Activated CD4-positive, alpha-beta T cell treated with anti-CD3 and anti-CD28 coated beads, Interleukin-2, amount 50 U/mL, for 1 hour (primary cell): ENCODE measurements around the gene CCDC121.

Source experiments
- DNase-seq: peaks from one replicate; pipeline ENCODE4 v3.0.0-alpha.2; 2020

CCDC121 gene, protein sequence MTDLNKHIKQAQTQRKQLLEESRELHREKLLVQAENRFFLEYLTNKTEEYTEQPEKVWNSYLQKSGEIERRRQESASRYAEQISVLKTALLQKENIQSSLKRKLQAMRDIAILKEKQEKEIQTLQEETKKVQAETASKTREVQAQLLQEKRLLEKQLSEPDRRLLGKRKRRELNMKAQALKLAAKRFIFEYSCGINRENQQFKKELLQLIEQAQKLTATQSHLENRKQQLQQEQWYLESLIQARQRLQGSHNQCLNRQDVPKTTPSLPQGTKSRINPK

DNA sequence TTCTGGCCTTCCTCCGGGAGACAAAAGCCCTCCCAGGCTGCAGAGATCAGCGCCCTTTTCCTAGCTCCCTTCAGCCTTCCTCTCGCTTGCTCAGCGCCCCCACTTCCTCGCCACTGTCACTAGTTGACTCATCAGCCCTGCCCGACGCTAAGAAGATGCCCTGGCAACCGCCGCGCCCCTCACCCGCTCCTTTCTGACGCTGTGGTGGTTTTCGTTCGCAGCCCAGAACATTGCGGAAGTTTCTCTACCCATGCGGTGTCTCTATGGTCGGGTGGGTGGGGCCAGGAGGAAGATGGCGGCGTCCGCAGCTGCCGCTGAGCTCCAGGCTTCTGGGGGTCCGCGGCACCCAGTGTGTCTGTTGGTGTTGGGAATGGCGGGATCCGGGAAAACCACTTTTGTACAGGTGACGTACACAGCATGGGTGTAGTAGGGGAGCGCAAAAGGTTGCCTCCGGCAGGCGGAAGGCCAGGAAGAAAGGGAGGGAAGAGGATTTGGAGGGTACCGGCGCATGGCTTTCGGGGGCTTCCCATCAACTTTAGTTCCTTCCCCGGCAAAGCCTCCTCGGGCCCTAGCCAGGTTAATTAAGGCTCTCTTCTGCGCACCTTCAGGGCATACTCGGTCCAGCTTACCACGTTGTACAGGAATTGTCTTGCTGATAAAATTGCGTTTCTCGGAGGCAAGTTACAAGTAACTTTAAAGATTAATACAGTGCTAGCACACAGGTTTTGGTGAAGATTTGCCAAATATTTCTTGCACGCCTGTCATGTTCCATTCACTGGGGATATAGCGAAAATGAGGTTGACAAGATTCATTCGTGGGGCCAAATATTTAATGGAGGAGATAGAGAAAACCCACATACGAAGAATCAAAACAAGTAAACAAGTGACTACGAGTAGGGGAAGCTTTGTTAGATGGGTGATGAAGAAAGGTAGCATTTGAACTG, at the start of gene CCDC121, which contains the start of gene GPN1:
Gene CCDC121 (minus strand): TSS at position 246 of the 943 bp plus-strand sequence. CDS start 1,213 bp downstream, outside the sequence.
Gene GPN1 (plus strand): TSS at position 284 of the 943 bp plus-strand sequence. CDS start 9 bp downstream, at position 293.
- peak; percentile 94 for DNase-seq

DNA sequence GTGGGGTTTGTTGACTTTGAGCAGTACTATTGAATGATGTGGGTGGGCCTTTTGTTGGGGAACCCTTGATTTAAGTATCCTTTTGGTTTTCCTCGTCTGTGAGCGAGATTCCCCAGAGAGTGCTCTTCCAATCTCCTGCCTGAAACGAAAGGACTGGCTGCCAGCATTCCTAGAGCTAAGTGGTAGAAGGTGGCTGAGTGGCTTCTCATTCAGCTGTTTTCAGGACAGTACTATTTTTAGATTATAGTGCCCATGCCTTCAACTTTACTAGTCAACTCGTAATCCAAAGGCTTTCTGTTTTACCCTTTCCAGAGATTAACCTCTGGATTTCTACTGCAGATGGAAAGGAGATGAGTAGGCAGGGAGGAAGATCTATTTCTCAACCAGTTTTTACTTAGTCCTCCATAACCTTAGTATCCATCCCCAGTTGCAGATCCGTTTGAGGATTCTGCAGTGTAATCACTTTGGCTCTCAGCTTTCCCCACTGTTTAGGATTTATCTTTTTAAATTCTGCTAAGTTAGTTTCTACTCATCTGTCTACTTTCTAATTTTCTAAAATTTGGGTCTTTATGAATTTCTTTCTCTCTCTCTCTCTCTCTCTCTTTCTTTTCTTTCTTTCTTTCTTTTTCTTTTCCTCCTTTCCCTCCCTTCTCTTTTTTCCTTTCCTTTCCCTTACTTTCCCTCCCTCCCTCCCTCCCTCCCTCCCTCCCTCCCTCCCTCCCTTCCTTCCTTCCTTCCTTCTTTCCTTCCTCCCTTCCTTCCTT, 44.1 kb upstream of the CCDC121 start:
- DNase-seq: no peak

DNA sequence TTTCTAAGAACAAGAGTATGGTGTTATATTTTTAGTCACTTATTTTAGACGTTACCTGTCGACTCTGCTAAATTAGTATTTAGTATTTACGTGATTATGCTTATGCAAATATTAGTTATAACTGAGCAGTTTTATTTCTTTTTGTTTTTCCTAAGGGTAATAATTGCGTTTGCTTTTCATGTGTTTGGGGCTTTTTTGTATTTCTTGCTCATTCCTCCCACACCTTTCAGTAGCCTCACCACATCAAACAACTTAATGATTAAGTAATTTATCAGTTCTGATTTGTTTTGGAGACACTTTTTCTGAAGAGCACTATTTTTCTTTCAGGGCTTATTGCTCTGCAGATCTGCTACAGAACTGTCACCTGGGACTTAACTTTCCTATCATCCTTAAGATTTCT, 42.4 kb upstream of the CCDC121 start:
- no peak for DNase-seq

DNA sequence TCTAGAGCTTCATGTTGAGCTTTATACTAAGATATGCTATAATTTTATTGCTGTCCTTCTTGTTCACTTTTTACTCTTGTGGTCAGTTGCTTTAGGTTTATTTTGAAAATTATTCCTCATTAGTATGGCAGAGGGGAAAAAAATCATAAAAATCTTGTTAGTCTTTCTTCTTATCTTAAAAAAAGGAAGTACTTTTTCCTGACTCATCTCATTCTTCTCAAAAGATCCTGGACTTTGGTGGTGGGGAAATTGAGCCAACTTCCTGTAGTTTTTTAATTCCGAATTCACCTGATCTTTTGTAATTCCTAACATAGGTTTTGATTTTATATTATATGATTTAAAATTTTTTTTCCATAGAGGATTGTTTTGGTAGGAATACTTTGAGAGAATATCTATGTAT, 38.6 kb upstream of the CCDC121 start:
- no peak for DNase-seq

DNA sequence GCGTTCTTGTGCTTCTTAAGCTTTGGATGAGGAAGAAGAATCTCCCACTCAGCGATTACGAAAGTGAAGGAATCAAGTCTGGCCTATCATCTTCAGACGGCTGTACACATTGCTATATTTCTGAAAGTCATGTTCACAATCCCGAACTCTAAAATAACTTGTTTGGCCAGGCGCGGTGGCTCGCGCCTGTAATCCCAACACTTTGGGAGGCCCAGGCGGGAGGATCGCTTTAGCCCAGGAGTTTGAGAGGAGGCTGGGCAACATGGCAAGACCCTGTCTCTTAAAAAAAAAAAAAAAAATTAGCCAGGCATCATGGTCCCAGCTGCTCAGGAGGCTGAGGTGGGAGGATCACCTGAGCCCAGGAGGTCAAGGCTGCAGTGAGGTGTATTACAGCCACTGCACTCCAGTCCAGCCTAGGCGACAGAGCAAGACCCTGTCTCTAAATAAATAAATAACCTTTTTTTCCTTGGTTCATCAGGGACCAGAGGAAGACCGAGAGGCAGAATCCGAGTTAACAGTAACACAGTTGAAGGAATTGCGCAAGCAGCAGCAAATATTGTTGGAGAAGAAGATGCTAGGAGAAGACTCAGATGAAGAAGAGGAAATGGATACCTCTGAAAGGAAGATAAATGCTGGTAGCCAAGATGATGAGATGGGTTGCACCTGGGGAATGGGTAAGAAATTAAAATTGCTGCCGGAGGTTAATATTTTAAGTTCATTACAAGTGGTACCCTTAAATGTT, 36.0 kb upstream of the CCDC121 start:
- DNase-seq: no peak

DNA sequence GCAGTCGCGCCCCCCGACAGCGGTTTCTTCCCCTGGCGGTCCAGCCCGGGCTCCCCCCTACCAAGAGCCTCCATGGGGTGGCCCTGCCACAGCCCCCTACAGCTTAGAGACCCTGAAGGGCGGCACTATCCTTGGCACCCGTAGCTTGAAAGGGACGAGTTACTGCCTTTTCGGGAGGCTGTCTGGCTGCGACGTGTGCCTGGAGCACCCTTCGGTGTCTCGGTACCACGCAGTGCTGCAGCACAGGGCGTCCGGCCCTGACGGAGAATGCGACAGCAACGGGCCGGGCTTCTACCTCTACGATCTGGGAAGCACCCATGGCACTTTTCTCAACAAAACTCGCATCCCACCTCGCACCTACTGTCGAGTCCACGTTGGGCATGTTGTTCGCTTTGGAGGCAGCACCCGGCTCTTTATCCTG, 35.4 kb upstream of the CCDC121 start:
- DNase-seq: no peak

GRCh38 chr2:27663285-27664153, 34.7 kb upstream of the CCDC121 start, which contains the start of the genes SLC4A1AP and SUPT7L:
Gene SLC4A1AP, plus strand, starts transcription at chr2:27663889. Its CDS starts 26 bp downstream, at chr2:27663915.
Gene SUPT7L, minus strand, starts transcription at chr2:27663614. Its CDS starts 1,422 bp downstream, at chr2:27662192.
- DNase-seq: peak; percentile 70

- DNase-seq: no peak
Observed at GRCh38 chr2:27661371-27661770, 32.6 kb upstream of the CCDC121 start.

- DNase-seq: no peak
Observed at GRCh38 chr2:27655155-27655951, 26.5 kb upstream of the CCDC121 start.

- DNase-seq: no peak
Observed at GRCh38 chr2:27653397-27653796, 24.6 kb upstream of the CCDC121 start.

DNA sequence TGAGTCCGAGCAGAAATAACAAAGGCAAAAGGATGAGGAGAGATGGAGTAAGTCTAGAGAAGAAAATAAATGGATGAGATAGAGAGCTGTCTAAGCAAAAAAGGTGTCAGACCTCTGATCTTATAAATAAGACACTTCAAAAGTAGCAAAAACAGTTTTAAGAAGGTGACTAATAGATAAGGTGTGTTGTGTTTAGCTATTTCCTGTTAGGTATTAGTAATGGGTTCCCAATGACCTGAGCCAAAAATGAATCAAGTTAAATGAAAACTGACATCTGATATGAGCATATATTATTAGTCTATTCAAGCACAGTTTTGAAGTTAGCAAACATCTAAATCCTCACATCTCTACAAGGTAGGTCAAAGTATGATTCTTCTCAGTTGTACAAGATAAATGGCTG, 24.0 kb upstream of the CCDC121 start:
- no peak for DNase-seq

GRCh38 chr2:27652341-27652740, 23.5 kb upstream of the CCDC121 start:
- no peak for DNase-seq

DNA sequence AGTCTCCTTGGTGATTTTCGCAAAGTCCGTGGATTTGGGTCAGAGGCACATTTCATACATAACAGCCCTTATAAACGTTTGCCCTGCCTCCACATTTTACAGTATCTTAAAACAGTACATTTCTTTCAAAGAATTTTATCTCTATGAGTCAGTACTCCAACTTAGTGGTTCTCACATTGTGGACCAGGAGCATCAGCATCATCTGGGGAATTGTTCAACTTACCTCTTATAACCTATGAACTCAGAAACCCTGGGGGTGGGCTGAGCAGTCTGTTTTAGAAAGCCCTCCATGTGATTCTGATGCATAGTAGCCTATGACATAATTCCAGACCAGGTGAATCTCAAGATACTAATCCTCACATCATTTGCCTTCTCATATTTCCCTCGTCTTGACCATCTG, 22.2 kb upstream of the CCDC121 start:
- DNase-seq: no peak

DNA sequence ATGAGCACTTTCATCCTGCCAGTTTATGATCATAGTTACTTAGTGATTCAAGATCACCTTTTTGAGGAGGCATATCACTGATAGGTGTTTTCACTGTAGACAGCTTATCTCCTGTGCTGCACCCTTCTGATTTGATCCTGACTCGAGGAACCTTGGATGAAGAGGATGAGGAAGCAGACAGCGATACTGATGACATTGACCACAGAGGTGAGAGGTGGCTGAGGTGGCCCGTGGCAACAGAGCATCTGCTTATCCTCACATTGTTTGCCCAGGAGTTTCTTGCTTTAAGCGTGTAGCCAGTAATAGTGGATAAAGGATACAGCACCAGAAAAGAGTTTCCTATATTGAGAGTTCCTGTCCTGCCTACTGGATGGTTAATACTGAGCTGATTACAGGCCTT, 18.9 kb upstream of the CCDC121 start:
- DNase-seq: no peak

GRCh38 chr2:27647289-27647688, 18.5 kb upstream of the CCDC121 start:
- no peak for DNase-seq

DNA sequence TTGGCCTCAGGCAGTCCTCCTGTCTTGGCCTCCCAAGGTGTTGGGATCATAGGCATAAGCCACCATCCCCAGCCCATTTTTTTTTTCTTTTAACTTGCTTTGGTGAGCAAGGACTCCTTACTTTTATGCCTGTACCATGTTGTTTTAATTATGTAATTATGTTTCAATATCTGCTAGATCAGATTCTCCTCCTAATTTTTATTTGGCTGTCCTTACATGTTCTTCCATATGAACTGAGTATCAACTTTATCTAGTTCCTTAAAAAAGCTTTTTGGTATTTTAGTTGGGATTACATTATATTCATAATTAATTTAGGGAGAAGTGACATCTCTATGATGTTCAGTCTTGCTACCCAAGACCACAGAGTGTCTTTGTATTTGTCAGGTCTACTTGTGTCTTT, 16.4 kb upstream of the CCDC121 start:
- DNase-seq: no peak

- DNase-seq: no peak
Observed at GRCh38 chr2:27640722-27641245, 12.0 kb upstream of the CCDC121 start.

- no peak for DNase-seq
Observed at GRCh38 chr2:27638709-27639108, 9.9 kb upstream of the CCDC121 start.

- no peak for DNase-seq
Observed at GRCh38 chr2:27638037-27638637, 9.3 kb upstream of the CCDC121 start.

- no peak for DNase-seq
Observed at GRCh38 chr2:27636766-27637165, 8.0 kb upstream of the CCDC121 start.
